HG03354 (cell line): Measurements from ENCODE around the gene DKK2.

Source experiments
- ATAC-seq: cut with Tn5 transposase; IDR thresholded peaks from one replicate; pipeline ENCODE4 v1.9.1; 2021; ENCODE audit warnings: mild to moderate bottlenecking; ENCODE audit not compliant: unreplicated experiment, poor library complexity, severe bottlenecking

The DKK2 gene

GRCh38 chr4:107035819-107036583 is at the start of gene DKK2:
Gene DKK2 (minus strand): TSS chr4:107036313. CDS start chr4:107035591, 722 bp downstream.
- no peak for ATAC-seq

- ATAC-seq = no peak
Measured at GRCh38 chr4:107077192-107077591, 41.1 kb upstream of the DKK2 start.

GRCh38 chr4:107072836-107073736 is 37.0 kb upstream of the DKK2 start:
- no peak for ATAC-seq

GRCh38 chr4:107071108-107071507 is 35.0 kb upstream of the DKK2 start:
- ATAC-seq = no peak

GRCh38 chr4:107069049-107069448 is 32.9 kb upstream of the DKK2 start:
- no peak for ATAC-seq

GRCh38 chr4:107068116-107068515 is 32.0 kb upstream of the DKK2 start:
- no peak for ATAC-seq

- ATAC-seq = no peak
Measured at GRCh38 chr4:107066621-107067020, 30.5 kb upstream of the DKK2 start.

- no peak for ATAC-seq
Measured at GRCh38 chr4:107065201-107065600, 29.1 kb upstream of the DKK2 start.

- no peak for ATAC-seq
Measured at GRCh38 chr4:107060388-107060787, 24.3 kb upstream of the DKK2 start.

- ATAC-seq = no peak
Measured at GRCh38 chr4:107058828-107059227, 22.7 kb upstream of the DKK2 start.

GRCh38 chr4:107050525-107051135 is 14.5 kb upstream of the DKK2 start:
- ATAC-seq = no peak

GRCh38 chr4:107046261-107046660 is 10.1 kb upstream of the DKK2 start:
- ATAC-seq = no peak

GRCh38 chr4:107044170-107044569 is 8.1 kb upstream of the DKK2 start:
- no peak for ATAC-seq

- ATAC-seq = no peak
Measured at GRCh38 chr4:107037199-107037584, 1.1 kb upstream of the DKK2 start.

GRCh38 chr4:107036584-107037198 is 578 bp upstream of the DKK2 start:
- no peak for ATAC-seq

- no peak for ATAC-seq
Measured at GRCh38 chr4:107034996-107035818, 906 bp downstream of the DKK2 start.

GRCh38 chr4:107034091-107034995 is 1.8 kb downstream of the DKK2 start:
- no peak for ATAC-seq

GRCh38 chr4:107027379-107027778 is 8.7 kb downstream of the DKK2 start:
- no peak for ATAC-seq
